ENCODE measurements around the gene TTC3.
"Not testable (repeated sequence)": the region's sequence is repeated elsewhere in the genome, so short reads cannot be mapped to it uniquely, and the experiment has no call there.

Gene TTC3

DNA sequence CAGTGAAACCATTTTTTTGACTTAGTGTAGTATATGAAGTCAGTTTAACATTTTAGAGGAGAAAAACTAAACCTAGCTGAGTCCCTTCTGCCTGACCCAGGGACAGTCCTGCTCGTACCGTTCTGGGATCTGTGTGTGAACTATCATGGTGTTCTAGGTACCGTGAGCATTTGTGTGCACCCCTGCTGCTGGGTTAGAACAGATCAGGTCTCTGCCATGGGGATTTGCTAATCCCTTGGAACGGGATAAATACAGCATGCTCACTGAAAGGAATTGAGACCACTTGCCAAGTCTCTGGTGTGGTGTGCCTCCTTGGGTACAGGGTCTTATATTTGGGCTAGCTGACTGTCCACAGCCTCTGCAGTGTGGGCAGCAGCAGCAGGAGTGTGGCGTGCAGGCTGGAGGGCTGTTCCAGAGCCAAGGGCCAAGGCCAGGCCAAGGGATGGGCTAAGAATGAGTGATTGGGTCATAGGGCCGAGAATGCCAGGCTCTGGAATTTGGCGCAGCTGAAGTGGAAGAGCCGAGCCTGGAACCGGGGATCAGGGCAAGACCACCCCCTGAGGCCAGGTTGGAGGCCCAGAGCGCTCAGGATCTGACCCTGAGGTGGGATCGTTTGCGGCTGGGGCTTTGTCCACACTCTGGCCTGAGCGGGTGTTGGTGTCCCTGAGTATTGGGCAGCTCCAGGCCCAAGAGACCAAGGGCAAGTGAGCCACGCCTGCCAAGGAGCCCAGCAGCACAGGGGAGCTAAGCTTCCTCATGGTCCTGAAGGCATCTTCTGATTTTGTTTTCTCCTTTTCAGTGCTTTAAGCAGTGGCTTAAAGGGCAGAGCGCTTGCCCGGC, 127.8 kb downstream of the TTC3 start:
- DNase-seq: no peak

DNA sequence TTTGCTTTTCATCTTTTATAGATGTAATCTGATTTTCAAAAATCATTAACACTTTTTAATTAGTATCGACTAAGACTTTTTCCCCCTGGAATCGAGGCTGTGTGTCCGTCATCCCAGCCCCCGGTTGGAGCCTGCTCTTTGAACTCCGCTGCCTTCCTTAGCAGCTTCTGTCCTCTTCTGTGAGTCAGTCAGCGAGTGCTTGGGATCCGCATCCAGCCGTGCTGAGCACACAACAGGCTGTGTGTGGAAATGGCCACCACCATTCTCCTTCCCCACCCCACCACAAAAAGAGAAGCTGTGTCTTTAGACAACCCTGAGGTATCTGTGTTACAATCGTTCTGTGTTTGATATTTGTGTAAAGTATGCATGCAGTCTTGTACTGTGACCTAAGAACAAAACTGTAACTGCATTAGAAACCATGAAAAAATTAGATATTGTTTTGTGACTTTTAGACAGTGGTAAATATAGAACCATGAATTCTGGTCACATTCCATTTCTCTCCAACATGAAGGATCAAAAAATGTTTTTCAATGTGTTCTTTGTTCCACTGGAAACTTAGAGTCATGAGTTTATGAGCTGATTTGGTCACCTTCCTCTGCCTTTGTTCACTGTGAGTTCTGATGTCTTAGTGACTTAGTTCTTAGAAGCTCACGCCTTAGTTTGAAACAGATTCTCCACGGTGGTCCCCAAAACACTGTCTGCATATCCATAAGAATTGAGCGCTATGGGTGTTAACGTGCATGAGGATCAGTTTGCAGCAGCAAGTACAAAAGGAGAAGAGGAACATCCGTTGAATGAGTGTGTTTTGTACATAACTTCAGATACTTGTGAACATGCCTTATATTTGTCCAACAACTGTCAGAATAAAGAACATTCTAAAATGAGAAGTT, 129.4 kb downstream of the TTC3 start:
- DNase-seq: no peak

GRCh38 chr21:37204580-37204979, 131.5 kb downstream of the TTC3 start:
- no peak for DNase-seq

DNA sequence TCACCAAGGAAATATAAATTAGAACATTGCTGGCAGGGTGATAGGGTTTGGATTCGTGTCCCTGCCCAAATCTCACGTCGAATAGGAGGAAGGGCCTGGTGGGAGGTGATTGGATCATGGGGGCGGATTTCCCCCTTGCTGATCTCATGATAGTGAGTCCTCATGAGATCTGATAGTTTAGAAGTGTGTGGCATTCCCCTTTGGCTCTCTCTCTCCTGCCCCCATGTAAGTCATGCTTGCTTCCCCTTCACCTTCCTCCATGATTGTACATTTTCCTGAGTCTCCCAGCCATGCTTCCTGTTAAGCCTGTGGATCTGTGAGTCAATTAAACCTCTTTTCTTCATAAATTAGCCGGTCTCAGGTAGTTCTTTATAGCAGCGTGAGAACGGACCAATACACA, 133.4 kb downstream of the TTC3 start:
- no peak for DNase-seq

DNA sequence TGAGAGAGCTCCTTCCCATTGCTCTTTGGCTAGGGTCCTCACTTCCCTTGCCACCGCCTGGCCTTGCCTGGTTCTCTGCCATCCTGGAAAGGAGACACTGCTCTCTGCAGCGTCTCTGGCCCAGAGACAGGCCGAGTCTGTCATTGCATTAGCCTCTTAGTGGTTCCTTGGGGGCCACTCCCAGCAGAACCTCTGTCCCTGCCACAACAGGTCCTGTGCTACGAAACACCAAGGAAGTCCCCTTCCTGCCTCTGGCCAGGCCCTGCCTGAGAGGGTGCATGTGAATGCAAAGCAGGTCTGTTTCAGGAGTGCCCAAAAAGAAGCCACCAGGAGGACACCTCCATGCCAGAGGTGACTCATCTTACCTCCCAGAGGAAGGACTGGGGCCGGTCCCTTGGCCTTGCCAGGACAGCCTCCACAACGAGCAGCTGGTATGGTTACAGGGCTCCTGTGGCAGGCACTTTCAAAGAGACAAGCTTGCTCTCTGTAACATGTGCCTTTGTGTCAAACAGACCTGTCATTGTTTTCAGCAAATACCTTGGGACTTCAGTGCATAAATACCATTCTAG, 134.5 kb downstream of the TTC3 start:
- DNase-seq: no peak

DNA sequence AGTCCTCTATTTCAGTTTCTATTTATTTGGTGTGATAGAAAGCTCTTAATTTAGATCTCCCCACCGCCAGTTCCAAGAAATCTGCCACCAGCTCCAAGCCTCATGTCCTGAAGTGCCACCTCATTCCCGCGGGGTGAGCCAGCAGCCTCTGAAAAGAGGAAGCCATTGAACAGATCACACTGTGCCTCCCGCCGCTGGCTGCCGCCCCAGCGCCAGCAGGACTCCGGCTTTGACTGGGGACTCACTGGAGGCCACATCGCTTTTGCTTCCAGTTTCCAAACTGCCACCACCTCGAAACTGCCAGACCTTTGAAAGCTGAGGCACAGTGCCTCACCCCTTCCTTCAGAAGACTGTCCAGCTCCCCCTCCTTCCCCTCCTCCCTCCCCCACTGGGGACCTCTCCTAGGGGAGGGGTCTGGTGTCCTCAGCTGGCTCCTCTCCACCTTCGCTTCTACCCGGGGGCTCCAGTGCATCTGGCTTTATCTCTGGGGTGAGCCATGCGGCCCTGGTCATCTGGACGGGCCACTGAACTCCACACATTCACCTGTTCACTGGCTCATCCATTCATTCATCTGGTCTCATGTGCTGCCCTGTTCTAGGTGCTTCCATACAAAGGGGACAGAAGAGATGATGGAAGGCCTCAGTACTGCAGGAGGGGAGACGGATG, 135.1 kb downstream of the TTC3 start:
- DNase-seq: no peak

DNA sequence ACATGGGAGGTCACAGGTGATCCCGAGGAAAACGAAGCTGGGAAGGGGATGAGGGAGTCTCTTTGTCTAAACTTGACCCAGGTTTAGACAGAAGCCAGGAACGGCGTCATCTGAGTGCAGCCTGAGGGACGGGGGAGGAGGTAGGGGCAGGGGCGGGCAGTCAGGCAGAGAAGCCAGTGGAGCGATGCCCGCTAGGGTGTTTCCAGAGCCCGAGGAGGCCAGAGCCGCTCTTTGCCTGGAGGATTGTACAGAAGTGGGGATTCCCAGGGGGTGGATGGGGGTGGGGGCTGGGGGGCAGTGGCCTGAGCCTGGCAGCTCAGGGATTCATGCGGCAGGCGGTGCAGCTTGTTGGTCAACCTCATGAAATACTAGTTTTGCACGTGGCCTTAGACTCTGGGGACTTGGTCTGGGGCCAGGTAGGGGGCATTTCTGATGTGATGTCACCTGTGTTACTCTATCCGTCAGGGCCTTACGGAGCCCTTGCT, 135.7 kb downstream of the TTC3 start:
- DNase-seq: no peak

- no peak for DNase-seq
Observed at GRCh38 chr21:37210130-37210529, 137.1 kb downstream of the TTC3 start.

- DNase-seq: no peak
Observed at GRCh38 chr21:37210799-37211198, 137.7 kb downstream of the TTC3 start.

GRCh38 chr21:37214952-37215351, 141.9 kb downstream of the TTC3 start:
- DNase-seq: no peak

DNA sequence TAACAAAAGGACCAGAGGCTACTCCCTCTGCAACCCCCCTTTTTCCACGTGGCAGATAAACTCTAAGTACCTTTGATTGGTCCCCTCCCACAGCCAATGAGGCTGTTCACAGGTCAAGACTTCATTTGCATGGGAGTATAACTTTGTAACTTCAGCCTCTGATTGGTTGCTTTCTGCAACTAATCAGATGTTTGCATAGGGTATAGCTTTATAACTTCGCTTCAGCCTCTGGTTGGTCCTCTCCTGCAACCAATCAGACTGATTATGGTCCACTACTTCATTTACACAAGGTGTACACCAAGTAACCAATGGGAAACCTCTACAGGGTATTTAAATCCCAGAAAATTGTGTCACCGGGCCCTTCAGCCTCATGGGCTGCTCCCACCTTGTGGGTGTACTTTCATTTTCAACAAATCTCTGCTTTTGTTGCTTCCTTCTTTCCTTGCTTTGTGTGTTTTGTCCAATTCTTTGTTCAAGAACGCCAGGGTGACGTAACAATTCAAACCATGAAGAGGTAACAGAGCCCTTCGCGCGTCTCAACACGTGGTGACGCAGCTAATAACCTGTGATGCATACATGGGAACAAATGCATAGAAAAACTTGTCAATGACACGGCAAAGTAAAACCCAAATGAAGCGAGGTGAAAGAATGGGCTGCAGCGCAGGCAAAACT, 146.8 kb downstream of the TTC3 start:
- DNase-seq: no peak

DNA sequence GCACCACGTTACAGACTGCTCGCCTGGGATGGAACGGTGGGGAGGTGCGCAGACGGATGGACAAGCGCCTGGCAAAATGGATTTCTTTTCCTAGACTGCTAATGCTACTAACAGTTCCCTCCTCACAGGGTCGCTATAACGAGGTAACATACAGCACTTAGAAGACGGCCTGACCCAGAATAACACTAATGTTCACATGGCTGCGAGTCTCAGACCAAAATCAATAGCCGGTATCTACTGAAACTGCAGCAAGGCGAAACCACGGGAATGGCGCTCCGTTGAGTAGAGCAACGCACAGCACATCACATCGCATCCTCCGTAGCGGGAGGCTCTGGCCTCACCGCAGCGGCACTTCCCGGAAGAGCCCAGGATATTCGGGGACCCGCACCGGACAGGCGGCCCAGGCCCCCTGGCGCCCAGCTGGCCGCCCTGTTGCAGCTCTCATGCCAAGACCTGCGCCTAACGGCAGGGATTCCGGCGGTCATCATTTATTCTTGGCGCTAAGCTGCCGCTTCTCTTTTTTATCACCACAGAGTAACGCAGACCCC, 147.5 kb downstream of the TTC3 start:
- peak; percentile 31 for DNase-seq

DNA sequence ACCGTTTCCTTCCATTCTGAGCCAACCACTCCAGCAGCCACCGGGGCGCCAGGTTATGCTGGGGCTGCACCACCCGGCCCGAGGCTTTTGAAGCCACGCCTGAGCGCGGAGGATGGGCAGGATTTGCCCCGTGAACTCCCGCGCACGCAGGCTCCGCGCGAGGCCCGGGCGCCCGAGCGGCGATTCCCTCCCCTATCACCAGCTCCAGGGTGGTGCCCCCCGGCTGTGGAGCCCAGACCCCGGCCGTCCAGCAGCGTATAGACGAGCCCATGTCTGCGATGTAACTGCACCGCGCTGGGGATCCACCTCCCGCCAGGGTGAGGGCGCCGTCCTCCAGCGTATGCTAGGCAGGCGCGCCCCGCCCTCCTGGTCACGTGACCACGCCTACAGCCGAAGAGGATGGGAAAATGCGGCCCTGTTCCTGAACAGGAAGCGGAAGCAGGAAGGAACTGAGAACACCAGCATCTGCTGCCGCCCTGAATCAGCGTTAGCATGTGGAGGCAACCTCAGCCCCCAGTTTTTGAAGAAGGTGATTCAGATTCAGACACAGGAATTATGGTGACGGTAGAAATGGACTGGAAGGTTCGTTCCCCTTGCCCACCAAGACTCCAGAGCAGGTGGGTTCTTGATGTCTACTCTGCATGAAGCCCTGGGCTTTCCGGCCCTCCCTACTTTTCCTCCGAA, 148.1 kb downstream of the TTC3 start:
- peak; percentile 82 for DNase-seq

GRCh38 chr21:37222248-37222647, 149.2 kb downstream of the TTC3 start:
- not testable (repeated sequence) for DNase-seq

GRCh38 chr21:37223804-37224345, 150.8 kb downstream of the TTC3 start:
- DNase-seq: no peak

- DNase-seq: no peak
Observed at GRCh38 chr21:37224861-37225839, 152.1 kb downstream of the TTC3 start.

- DNase-seq: no peak
Observed at GRCh38 chr21:37226041-37226920, 153.2 kb downstream of the TTC3 start.

All from GOT3 (cell line).